ENCODE measurements around the gene HAL.

HAL gene

DNA sequence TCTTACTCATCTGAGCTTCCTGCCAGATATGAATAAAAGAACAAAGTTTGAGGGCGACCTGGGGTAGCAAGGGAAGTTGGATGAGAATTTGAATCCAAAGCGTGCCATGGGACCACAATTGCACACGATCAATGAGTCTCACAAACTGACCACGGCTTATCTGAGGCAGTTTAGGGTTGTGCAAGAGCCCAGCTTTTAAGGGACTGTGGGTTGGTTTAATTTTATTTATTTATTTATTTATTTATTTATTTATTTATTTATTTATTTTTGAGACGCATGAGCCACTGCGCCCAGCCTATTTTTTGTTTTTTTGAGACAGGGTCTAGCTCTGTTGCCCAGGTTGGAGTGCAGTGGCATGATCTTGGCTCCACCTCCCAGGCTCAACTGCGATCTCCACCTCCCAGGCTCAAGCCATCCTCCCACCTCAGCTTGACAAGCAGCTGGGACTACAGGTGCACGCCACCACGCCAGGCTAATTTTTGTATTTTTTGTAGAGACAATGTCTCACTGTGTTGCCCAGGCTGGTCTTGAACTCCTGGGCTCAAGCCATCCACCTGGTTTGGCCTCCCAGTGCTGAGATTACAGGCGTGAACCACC, 51.9 kb downstream of the HAL start:
- no peak overlapping the region for H3K9ac ChIP-seq (ENCODE audit: low read length)
- no peaks in the 10 kb centered on the region for H4K20me1 ChIP-seq (ENCODE audit: insufficient read depth, low read length)
- H3K36me3 ChIP-seq (replicated peaks; ENCODE audit: low read depth, low read length) = no peaks in the 10 kb centered on the region
- H3K79me2 ChIP-seq (ENCODE audit: low read length) = no peaks in the 10 kb centered on the region
- TF ChIP-seq, protein P1, sequence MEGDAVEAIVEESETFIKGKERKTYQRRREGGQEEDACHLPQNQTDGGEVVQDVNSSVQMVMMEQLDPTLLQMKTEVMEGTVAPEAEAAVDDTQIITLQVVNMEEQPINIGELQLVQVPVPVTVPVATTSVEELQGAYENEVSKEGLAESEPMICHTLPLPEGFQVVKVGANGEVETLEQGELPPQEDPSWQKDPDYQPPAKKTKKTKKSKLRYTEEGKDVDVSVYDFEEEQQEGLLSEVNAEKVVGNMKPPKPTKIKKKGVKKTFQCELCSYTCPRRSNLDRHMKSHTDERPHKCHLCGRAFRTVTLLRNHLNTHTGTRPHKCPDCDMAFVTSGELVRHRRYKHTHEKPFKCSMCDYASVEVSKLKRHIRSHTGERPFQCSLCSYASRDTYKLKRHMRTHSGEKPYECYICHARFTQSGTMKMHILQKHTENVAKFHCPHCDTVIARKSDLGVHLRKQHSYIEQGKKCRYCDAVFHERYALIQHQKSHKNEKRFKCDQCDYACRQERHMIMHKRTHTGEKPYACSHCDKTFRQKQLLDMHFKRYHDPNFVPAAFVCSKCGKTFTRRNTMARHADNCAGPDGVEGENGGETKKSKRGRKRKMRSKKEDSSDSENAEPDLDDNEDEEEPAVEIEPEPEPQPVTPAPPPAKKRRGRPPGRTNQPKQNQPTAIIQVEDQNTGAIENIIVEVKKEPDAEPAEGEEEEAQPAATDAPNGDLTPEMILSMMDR (IDR thresholded peaks at IDR 0.05; ENCODE audit: low read depth, low read length) = no peak
- no peak for TF ChIP-seq EZH2phosphoT487 (IDR thresholded peaks at IDR 0.05; ENCODE audit: low read depth)
- H3K9me3 ChIP-seq (ENCODE audit: insufficient read depth, low read length) = no peaks in the 10 kb centered on the region
- H3K4me3 ChIP-seq (ENCODE audit: low read length) = peak overlapping the region; percentile 89
- H3K27me3 ChIP-seq (ENCODE audit: low read depth, low read length) = peaks cover 5% of the 10 kb centered on the region; the same call in 1 of the 2 replicates
- no peak overlapping the region for H3K27ac ChIP-seq (ENCODE audit: low read length)
- H3K4me2 ChIP-seq (ENCODE audit: low read length) = peak overlapping the region; percentile 96
- peaks cover 10% of the 10 kb centered on the region for H3K4me1 ChIP-seq (ENCODE audit: low read length)
- peak overlapping the region; percentile 92; the same call in 1 of the 2 replicates for H2AFZ ChIP-seq (ENCODE audit: low read depth, low read length)

DNA sequence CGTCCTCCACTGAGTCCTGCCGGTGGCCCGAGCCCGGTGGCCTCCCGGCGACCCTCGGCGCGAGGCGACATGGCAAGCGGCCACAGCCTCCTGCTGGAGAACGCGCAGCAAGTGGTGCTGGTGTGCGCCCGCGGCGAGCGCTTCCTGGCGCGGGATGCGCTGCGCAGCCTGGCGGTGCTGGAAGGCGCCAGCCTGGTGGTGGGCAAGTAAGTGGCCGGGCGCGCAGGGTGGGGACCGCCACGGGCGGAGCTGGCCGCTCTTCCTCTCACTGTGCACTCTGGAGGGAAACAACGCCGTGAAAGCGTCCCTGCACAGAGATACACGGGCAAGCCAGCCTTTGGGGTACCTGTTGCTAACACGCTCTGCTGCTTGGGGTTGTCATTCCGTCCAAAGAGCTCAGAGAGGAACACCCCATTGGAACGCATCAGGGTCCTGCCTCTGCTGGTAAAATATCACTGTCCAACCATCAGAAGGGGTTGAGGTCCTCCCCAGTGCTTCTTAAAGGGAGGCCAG, 52.8 kb downstream of the HAL start, which contains the start of gene AMDHD1:
AMDHD1 (plus strand) TSS at position 2 of the 513 bp plus-strand sequence; CDS start at position 70, 68 bp downstream.
- Histone ChIP-seq H3K4me2 (ENCODE audit: low read length) (peak within 1 kb of the TSS; percentile 96), H3K4me1 (ENCODE audit: low read length) (peaks cover 10% of the 10 kb centered on the region), H3K4me3 (ENCODE audit: low read length) (peak within 1 kb of the TSS; percentile 89), H3K27ac (ENCODE audit: low read length) (peak within 1 kb of the TSS; percentile 54), H3K79me2 (ENCODE audit: low read length) (no peaks in the 10 kb centered on the region), H3K9ac (ENCODE audit: low read length) (peak within 1 kb of the TSS; percentile 90), H4K20me1 (ENCODE audit: insufficient read depth, low read length) (no peaks in the 10 kb centered on the region), H3K27me3 (ENCODE audit: low read depth, low read length) (0 out of 2 replicates have a peak, but pooled peaks cover 4% of the 10 kb centered on the region), H3K9me3 (ENCODE audit: insufficient read depth, low read length) (no peaks in the 10 kb centered on the region), H3K36me3 (replicated peaks; ENCODE audit: low read depth, low read length) (no peaks in the 10 kb centered on the region), H2AFZ (ENCODE audit: low read depth, low read length) (peak within 1 kb of the TSS; percentile 92)
- TF ChIP-seq EZH2phosphoT487 (IDR thresholded peaks at IDR 0.05; ENCODE audit: low read depth) = no peak
- TF ChIP-seq, protein P1 (IDR thresholded peaks at IDR 0.05; ENCODE audit: low read depth, low read length) = peak; percentile 25; the same call in 1 of the 2 replicates

DNA sequence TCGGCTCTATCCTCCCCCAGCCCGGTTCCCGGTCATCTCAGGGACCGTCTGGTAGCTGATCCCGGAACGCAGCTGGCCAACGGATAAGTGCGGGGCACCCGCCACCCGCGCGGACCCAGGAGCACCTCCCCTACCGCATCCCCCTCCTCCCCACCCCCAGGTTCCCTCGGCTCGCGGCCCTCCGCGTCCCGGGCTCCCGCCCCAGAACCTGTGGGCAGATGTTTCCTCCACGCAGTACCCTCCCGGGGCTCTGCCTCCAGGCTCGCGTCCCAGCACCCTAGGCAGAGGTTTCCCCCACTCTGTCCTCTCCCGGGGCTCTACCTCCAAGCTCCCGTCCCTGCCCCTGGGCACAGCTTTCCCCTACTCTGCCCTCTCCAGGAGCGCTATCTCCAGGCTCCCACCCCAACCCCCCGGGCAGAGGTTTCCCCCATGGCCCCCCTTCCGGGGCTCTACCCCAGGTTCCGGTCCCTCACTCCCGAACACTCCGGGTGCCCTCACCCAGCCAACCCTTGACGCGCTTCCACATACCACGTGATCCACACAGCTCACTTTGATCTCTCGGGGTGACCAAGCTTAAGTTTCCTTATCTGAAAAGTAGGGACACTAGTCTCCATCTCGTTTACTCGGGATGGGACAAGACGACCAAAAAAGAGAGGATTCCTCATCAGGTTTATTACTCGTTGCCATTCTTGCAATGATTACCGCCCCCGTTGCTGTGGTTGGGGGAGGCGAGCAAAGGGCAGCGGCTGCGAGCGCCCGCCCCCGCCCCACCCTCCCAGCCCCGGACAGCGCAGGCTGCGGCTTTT, 53.4 kb downstream of the HAL start, which contains the start of gene CCDC38:
CCDC38 (minus strand) TSS at position 91 of the 806 bp plus-strand sequence. CDS start 6,105 bp downstream, outside the sequence.
- H3K79me2 ChIP-seq (ENCODE audit: low read length) = no peaks in the 10 kb centered on the region
- H3K4me1 ChIP-seq (ENCODE audit: low read length) = peaks cover 10% of the 10 kb centered on the region
- H3K27me3 ChIP-seq (ENCODE audit: low read depth, low read length) = 0 out of 2 replicates have a peak, but pooled peaks cover 4% of the 10 kb centered on the region
- TF ChIP-seq, protein P1 (IDR thresholded peaks at IDR 0.05; ENCODE audit: low read depth, low read length) = no peak
- TF ChIP-seq EZH2phosphoT487 (IDR thresholded peaks at IDR 0.05; ENCODE audit: low read depth) = no peak
- H3K4me2 ChIP-seq (ENCODE audit: low read length) = peak within 1 kb of the TSS; percentile 96
- peak within 1 kb of the TSS; percentile 89 for H3K4me3 ChIP-seq (ENCODE audit: low read length)
- no peaks in the 10 kb centered on the region for H3K36me3 ChIP-seq (replicated peaks; ENCODE audit: low read depth, low read length)
- peak within 1 kb of the TSS; percentile 90 for H3K9ac ChIP-seq (ENCODE audit: low read length)
- no peaks in the 10 kb centered on the region for H3K9me3 ChIP-seq (ENCODE audit: insufficient read depth, low read length)
- H2AFZ ChIP-seq (ENCODE audit: low read depth, low read length) = peak within 1 kb of the TSS; percentile 92
- H3K27ac ChIP-seq (ENCODE audit: low read length) = peak within 1 kb of the TSS; percentile 54
- no peaks in the 10 kb centered on the region for H4K20me1 ChIP-seq (ENCODE audit: insufficient read depth, low read length)

Data from OCI-LY3 (cell line).